ENCODE measurements around the gene TMEM131. TPM values are rescaled to one million over a fixed set of nuclear protein-coding genes. Genes with fewer than 3 reads are reported as not detected.
"Not testable (repeated sequence)": the region's sequence is repeated elsewhere in the genome, so short reads cannot be mapped to it uniquely, and the experiment has no call there.

The TMEM131 gene
- total RNA-seq, 2 donors from 2014 or later, result 29.0 to 31.7 TPM

- Mint-ChIP-seq H3K9me3 (no peaks in the 10 kb centered on the region), H3K27ac (peak overlapping the region in 1 of 2 donors; percentile 38), H3K36me3 (no peaks in the 10 kb centered on the region)
- ATAC-seq (no peak), DNase-seq (ENCODE audit: low spot score in 2 of 2) (no peak)
These were observed 31.8 kb upstream of the TMEM131 start for GRCh38 chr2:98027538-98027937.

- peak; percentile 46 to 88 for ATAC-seq
- peak overlapping the region in 1 of 2 donors; percentile 38 for H3K27ac Mint-ChIP-seq
- no peak for DNase-seq (ENCODE audit: low spot score in 2 of 2)
- no peaks in the 10 kb centered on the region for H3K36me3 Mint-ChIP-seq
- no peaks in the 10 kb centered on the region for H3K9me3 Mint-ChIP-seq
These were observed 31.3 kb upstream of the TMEM131 start for GRCh38 chr2:98026927-98027522.

- Mint-ChIP-seq H3K27ac (peak overlapping the region in 1 of 2 donors; percentile 3), H3K36me3 (no peaks in the 10 kb centered on the region), H3K9me3 (no peaks in the 10 kb centered on the region)
- ATAC-seq, result no peak
- no peak for DNase-seq (ENCODE audit: low spot score in 2 of 2)
These were observed 30.5 kb upstream of the TMEM131 start for GRCh38 chr2:98026292-98026691.

GRCh38 chr2:98025481-98026037 lies 29.8 kb upstream of the TMEM131 start:
- DNase-seq (ENCODE audit: low spot score in 2 of 2), result no peak
- no peak overlapping the region for H3K27ac Mint-ChIP-seq
- no peaks in the 10 kb centered on the region for H3K36me3 Mint-ChIP-seq
- no peak for ATAC-seq
- H3K9me3 Mint-ChIP-seq, result no peaks in the 10 kb centered on the region

- H3K27ac Mint-ChIP-seq, result peak overlapping the region in 1 of 2 donors; percentile 6
These were observed 26.3 kb upstream of the TMEM131 start for GRCh38 chr2:98022067-98022466.

GRCh38 chr2:98020992-98021713 lies 25.4 kb upstream of the TMEM131 start:
- H3K36me3 Mint-ChIP-seq, result no peaks in the 10 kb centered on the region

More at GRCh38 chr2:98022067-98022466, 26.3 kb upstream of the TMEM131 start:
- DNase-seq (ENCODE audit: low spot score in 2 of 2); H3K9me3 Mint-ChIP-seq; H3K36me3 Mint-ChIP-seq; ATAC-seq: not testable (repeated sequence)

GRCh38 chr2:98020516-98020915 lies 24.8 kb upstream of the TMEM131 start:
- DNase-seq (ENCODE audit: low spot score in 2 of 2) (no peak), ATAC-seq (no peak)
- Mint-ChIP-seq H3K27ac (no peak overlapping the region), H3K36me3 (no peaks in the 10 kb centered on the region), H3K9me3 (no peaks in the 10 kb centered on the region)

More at GRCh38 chr2:98020992-98021713, 25.4 kb upstream of the TMEM131 start:
- ATAC-seq, result no peak
- H3K27ac Mint-ChIP-seq, result no peak overlapping the region
- no peaks in the 10 kb centered on the region for H3K9me3 Mint-ChIP-seq
- DNase-seq (ENCODE audit: low spot score in 2 of 2), result no peak

- no peak for DNase-seq (ENCODE audit: low spot score in 2 of 2)
- ATAC-seq, result no peak
- peak overlapping the region in 1 of 2 donors; percentile 37 for H3K27ac Mint-ChIP-seq
- H3K36me3 Mint-ChIP-seq, result no peaks in the 10 kb centered on the region
- H3K9me3 Mint-ChIP-seq, result no peaks in the 10 kb centered on the region
These were observed 21.3 kb upstream of the TMEM131 start for GRCh38 chr2:98016908-98017670.

GRCh38 chr2:98015671-98016070 lies 19.9 kb upstream of the TMEM131 start:
- DNase-seq (ENCODE audit: low spot score in 2 of 2), result no peak
- no peaks in the 10 kb centered on the region for H3K9me3 Mint-ChIP-seq
- H3K27ac Mint-ChIP-seq, result no peak overlapping the region
- no peak for ATAC-seq
- H3K36me3 Mint-ChIP-seq, result no peaks in the 10 kb centered on the region

GRCh38 chr2:98014379-98014778 lies 18.6 kb upstream of the TMEM131 start:
- ATAC-seq, result no peak
- no peak overlapping the region for H3K27ac Mint-ChIP-seq
- no peaks in the 10 kb centered on the region for H3K9me3 Mint-ChIP-seq
- H3K36me3 Mint-ChIP-seq, result no peaks in the 10 kb centered on the region
- DNase-seq (ENCODE audit: low spot score in 2 of 2), result no peak

GRCh38 chr2:98013407-98014042 lies 17.8 kb upstream of the TMEM131 start:
- Mint-ChIP-seq H3K27ac (peak overlapping the region in 1 of 2 donors; percentile 26), H3K9me3 (no peaks in the 10 kb centered on the region), H3K36me3 (no peaks in the 10 kb centered on the region)
- ATAC-seq, result peak; percentile 55 to 60
- DNase-seq (ENCODE audit: low spot score in 2 of 2), result peak in 1 of 2 donors; percentile 22

- ATAC-seq (peak; percentile 87 to 93), DNase-seq (ENCODE audit: low spot score in 2 of 2) (peak in 1 of 2 donors; percentile 49)
- Mint-ChIP-seq H3K9me3 (no peaks in the 10 kb centered on the region), H3K27ac (peak overlapping the region in 1 of 2 donors; percentile 19), H3K36me3 (no peaks in the 10 kb centered on the region)
These were observed 16.8 kb upstream of the TMEM131 start for GRCh38 chr2:98012561-98012991.

GRCh38 chr2:98009887-98010760 lies 14.4 kb upstream of the TMEM131 start:
- H3K36me3 Mint-ChIP-seq, result no peaks in the 10 kb centered on the region
- ATAC-seq, result no peak
- no peak overlapping the region for H3K27ac Mint-ChIP-seq
- no peak for DNase-seq (ENCODE audit: low spot score in 2 of 2)
- H3K9me3 Mint-ChIP-seq, result no peaks in the 10 kb centered on the region

GRCh38 chr2:98008415-98008814 lies 12.7 kb upstream of the TMEM131 start:
- ATAC-seq (no peak), DNase-seq (ENCODE audit: low spot score in 2 of 2) (no peak)
- Mint-ChIP-seq H3K27ac (no peak overlapping the region), H3K9me3 (no peaks in the 10 kb centered on the region), H3K36me3 (no peaks in the 10 kb centered on the region)

- no peaks in the 10 kb centered on the region for H3K36me3 Mint-ChIP-seq
- no peak for DNase-seq (ENCODE audit: low spot score in 2 of 2)
- no peak overlapping the region for H3K27ac Mint-ChIP-seq
- H3K9me3 Mint-ChIP-seq, result no peaks in the 10 kb centered on the region
- ATAC-seq, result no peak
These were observed 10.6 kb upstream of the TMEM131 start for GRCh38 chr2:98006378-98006777.

- no peaks in the 10 kb centered on the region for H3K9me3 Mint-ChIP-seq
- DNase-seq (ENCODE audit: low spot score in 2 of 2), result no peak
- no peak for ATAC-seq
- H3K36me3 Mint-ChIP-seq, result no peaks in the 10 kb centered on the region
- no peak overlapping the region for H3K27ac Mint-ChIP-seq
These were observed 8.9 kb upstream of the TMEM131 start for GRCh38 chr2:98004613-98005012.
